CD4-positive, CD25-positive, alpha-beta regulatory T cell (primary cell): ENCODE results near the gene ADGRL1. TPM values are rescaled to one million over a fixed set of nuclear protein-coding genes. Genes with fewer than 3 reads are reported as not detected.
"Not testable (repeated sequence)": the region's sequence is repeated elsewhere in the genome, so short reads cannot be mapped to it uniquely, and the experiment has no call there.

ENCODE experiments used
- ATAC-seq, 2 donors: fragments of 150-1000 bp; cut with Tn5 transposase; one replicate each; pipeline ENCODE4 v1.10.0; 2021; ENCODE audit warnings: low read depth in 2 of 2, moderate number of reproducible peaks in 2 of 2, moderate library complexity in 1 of 2
- DNase-seq, 3 donors: peaks; one replicate each; pipeline versions ENCODE4 v3.0.0 to v3.0.0-alpha.2; 2012 to 2022; ENCODE audit warnings: mixed read lengths in 1 of 3
- H3K27ac ChIP-seq: one replicate; pipeline ENCODE4 v1.7.0; 2013; ENCODE audit warnings: mild to moderate bottlenecking, low read length; ENCODE audit not compliant: insufficient read depth, poor library complexity, severe bottlenecking
- H3K27me3 ChIP-seq: one replicate; pipeline ENCODE4 v1.7.0; 2013; ENCODE audit warnings: low read length; ENCODE audit not compliant: control insufficient read depth, insufficient read depth
- H3K36me3 ChIP-seq: one replicate; pipeline ENCODE4 v1.7.0; 2013; ENCODE audit warnings: mild to moderate bottlenecking, low read length, moderate library complexity; ENCODE audit not compliant: control insufficient read depth, insufficient read depth
- H3K4me1 ChIP-seq: 2 replicates; pipeline ENCODE4 v1.7.0; 2013; ENCODE audit warnings: mild to moderate bottlenecking, low read length; ENCODE audit not compliant: insufficient read depth, control insufficient read depth, poor library complexity, severe bottlenecking
- H3K4me3 ChIP-seq: one replicate; pipeline ENCODE4 v1.7.0; 2013; ENCODE audit warnings: low read depth, mild to moderate bottlenecking, low read length, moderate library complexity
- H3K9me3 ChIP-seq, 2 experiments: 1 replicate in 1 of 2; 2 replicates in 1 of 2; pipeline ENCODE4 v1.7.0; 2013; ENCODE audit warnings: low read length in 2 of 2, mild to moderate bottlenecking in 1 of 2, moderate library complexity in 1 of 2; ENCODE audit not compliant: control insufficient read depth in 2 of 2
- H3K27ac Mint-ChIP-seq, 3 donors: one replicate each; pipeline ENCODE4 v1.8.0; 2020 to 2022; ENCODE audit warnings: mild to moderate bottlenecking in 3 of 3, mixed read lengths in 3 of 3, moderate library complexity in 2 of 3
- H3K27me3 Mint-ChIP-seq: one replicate; pipeline ENCODE4 v1.8.0; 2022; ENCODE audit warnings: mild to moderate bottlenecking, mixed read lengths
- H3K36me3 Mint-ChIP-seq: one replicate; pipeline ENCODE4 v1.8.0; 2020; ENCODE audit warnings: mixed read lengths
- H3K4me1 Mint-ChIP-seq, 4 donors: one replicate each; pipeline ENCODE4 v1.8.0; 2020 to 2022; ENCODE audit warnings: mixed read lengths in 4 of 4, mild to moderate bottlenecking in 1 of 4
- H3K4me3 Mint-ChIP-seq, 4 donors: one replicate each; pipeline ENCODE4 v1.8.0; 2020 to 2022; ENCODE audit warnings: mild to moderate bottlenecking in 4 of 4, mixed read lengths in 4 of 4, moderate library complexity in 3 of 4
- H3K9me3 Mint-ChIP-seq, 7 donors: one replicate each; pipeline ENCODE4 v1.8.0; 2020 to 2022; ENCODE audit warnings: mixed read lengths in 7 of 7, mild to moderate bottlenecking in 3 of 7, moderate library complexity in 2 of 7
- polyA plus RNA-seq, 4 donors: library from polyadenylated mRNA; unstranded; fragments of 300-500 nt; fragmentation: Illumina TruSeq; gene quantifications; one replicate each; pipeline ENCODE4 v1.2.3, GENCODE V29; 2021
- total RNA-seq: library from RNA; stranded (reverse); gene quantifications from one replicate; pipeline ENCODE4 v1.2.3, GENCODE V29; 2022

The ADGRL1 gene
- total and polyA plus RNA-seq, 5 donors from 2014 or later = 0.21 to 8.2 (median 0.34) TPM; not detected in 1

DNA sequence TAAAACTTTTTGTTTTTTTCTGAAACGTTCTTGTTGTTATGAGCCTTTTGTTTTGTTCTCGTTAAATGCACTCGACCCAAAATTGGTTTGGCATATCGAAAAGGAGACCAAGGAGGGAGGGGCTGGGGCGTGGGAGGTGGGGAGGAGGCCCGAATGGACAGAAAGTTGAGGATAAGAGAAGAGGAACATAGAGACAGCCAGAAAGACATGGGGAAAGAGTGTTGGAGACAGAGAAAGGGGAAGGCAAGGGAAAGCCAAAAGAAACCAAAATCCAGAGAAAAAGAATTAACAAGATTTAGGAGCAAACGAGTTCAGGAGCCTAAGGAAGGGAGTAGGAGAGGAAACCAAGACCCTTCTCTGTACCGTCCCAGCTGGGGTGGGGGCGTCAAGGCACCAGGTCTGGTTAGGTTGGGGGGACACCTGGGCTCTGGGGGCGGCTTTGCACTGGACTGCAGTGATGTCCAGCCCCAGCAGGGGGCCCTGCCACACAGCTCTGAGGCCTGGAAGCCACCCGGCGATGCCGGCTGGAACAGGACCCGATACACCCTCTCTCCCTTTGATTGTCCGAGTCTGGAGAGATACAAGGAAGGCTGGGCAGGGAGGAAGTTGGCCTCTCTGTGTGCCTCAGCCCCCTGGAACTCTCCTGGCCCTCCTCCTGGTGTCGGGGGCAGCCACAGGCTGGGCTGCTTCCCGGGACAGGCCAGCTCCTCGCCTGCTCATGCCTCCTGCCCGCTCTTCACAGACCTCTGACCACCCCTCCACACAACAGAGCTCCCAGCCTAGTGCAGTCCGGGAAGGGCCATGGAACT lies 58.0 kb downstream of the ADGRL1 start:
- ATAC-seq = peak; percentile 53 to 54
- H3K4me3 ChIP-seq = peak overlapping the region; percentile 3
- peak overlapping the region; percentile 90 for H3K27ac ChIP-seq
- no peaks in the 10 kb centered on the region for H3K27me3 ChIP-seq
- no peaks in the 10 kb centered on the region for H3K36me3 ChIP-seq
- peaks cover 32% of the 10 kb centered on the region for H3K4me1 ChIP-seq
- DNase-seq = peak; percentile 40 to 70 (median 42)
- Mint-ChIP-seq H3K4me3 (peak overlapping the region; percentile 67 to 88 (median 82)), H3K9me3 (no peaks in the 10 kb centered on the region), H3K27me3 (no peaks in the 10 kb centered on the region), H3K4me1 (peaks cover 0 to 47% (median 18%) of the 10 kb centered on the region in 4 donors), H3K36me3 (peaks cover 8% of the 10 kb centered on the region), H3K27ac (peak overlapping the region; percentile 93 to 99 (median 99))
- no peaks in the 10 kb centered on the region for H3K9me3 ChIP-seq

DNA sequence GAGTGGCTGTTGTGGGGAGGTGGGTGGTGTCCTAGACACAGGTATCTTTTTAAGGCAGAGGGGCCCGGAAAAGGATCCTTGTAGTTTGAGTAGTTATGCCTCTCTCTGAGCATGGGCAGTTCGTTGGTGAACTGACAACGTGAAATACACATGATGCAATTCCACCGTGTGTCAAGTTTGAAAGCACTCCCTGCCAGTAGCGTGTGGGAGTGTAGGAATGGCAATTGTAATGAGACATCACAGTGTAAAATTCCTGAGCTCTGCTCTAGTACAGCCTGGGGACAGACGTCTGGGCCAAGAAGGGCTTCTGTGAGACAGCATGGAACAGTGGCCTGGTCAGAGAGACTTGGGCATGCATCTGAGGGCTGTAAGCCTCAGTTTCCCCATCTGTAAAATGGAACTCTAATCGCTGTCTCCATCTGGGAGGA lies 59.2 kb downstream of the ADGRL1 start:
- ATAC-seq (no peak), DNase-seq (no peak)
- peaks cover 10% of the 10 kb centered on the region for H3K36me3 Mint-ChIP-seq
- H3K4me1 Mint-ChIP-seq = peaks cover 0 to 55% (median 25%) of the 10 kb centered on the region in 4 donors
- Histone ChIP-seq H3K27me3 (no peaks in the 10 kb centered on the region), H3K4me1 (peaks cover 32% of the 10 kb centered on the region), H3K4me3 (no peak overlapping the region), H3K9me3 (no peaks in the 10 kb centered on the region), H3K27ac (no peak overlapping the region), H3K36me3 (no peaks in the 10 kb centered on the region)
- H3K4me3 Mint-ChIP-seq = peak overlapping the region in 2 of 4 donors; percentile 14 to 40
- H3K27ac Mint-ChIP-seq = peak overlapping the region; percentile 51 to 93 (median 68)
- no peaks in the 10 kb centered on the region for H3K27me3 Mint-ChIP-seq
- H3K9me3 Mint-ChIP-seq = no peaks in the 10 kb centered on the region

DNA sequence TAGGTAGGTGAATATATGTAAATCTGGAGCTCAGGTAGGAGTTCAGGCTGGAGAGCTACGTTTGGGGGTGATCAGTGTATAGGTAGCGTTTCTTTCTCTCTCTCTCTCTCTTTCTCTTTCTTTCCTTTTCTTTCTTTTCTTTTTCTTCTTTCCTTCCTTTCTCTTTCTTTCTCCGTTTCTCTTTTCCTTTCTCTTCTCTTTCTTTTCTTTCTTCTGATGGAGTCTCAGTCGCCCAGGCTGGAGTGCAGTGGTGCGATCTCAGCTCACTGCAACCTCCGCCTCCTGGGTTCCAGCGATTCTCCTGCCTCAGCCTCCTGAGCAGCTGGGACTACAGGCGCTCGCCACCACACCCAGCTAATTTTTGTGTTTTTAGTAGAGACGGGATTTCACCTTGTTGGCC lies 59.8 kb downstream of the ADGRL1 start:
- peak overlapping the region in 2 of 3 donors; percentile 8 to 83 for H3K27ac Mint-ChIP-seq

DNA sequence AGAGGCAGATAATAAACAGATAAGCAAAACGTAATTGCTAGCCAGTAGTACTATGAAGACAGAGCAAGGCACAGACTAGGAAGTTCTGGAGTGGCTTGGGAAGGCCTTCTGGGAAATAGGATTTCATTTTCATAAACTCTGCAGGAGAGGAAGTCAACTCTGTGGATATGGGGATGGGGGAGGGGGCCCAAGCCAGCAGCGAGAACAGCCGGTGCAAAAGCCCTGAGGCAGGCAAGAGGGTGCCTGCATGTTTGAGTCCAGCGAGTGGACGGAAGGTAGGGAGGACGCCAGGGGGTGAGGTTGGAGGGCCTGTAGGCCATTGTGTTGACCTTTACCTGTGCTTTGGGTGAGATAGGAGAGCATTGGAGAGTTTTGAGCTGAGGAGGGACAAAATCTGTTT lies 60.6 kb downstream of the ADGRL1 start:
- no peak for ATAC-seq
- peak overlapping the region in 1 of 4 donors; percentile 14 for H3K4me3 Mint-ChIP-seq
- Histone ChIP-seq H3K4me1 (peaks cover 28% of the 10 kb centered on the region), H3K36me3 (no peaks in the 10 kb centered on the region), H3K9me3 (no peaks in the 10 kb centered on the region), H3K4me3 (no peak overlapping the region), H3K27me3 (no peaks in the 10 kb centered on the region), H3K27ac (no peak overlapping the region)
- H3K9me3 Mint-ChIP-seq = no peaks in the 10 kb centered on the region
- H3K36me3 Mint-ChIP-seq = peaks cover 10% of the 10 kb centered on the region
- no peaks in the 10 kb centered on the region for H3K27me3 Mint-ChIP-seq
- no peak for DNase-seq
- peaks cover 0 to 57% (median 27%) of the 10 kb centered on the region in 4 donors for H3K4me1 Mint-ChIP-seq
- peak overlapping the region in 2 of 3 donors; percentile 71 to 81 for H3K27ac Mint-ChIP-seq

More for the DNA sequence above, 59.8 kb downstream of the ADGRL1 start:
- Mint-ChIP-seq H3K4me3 (peak overlapping the region in 1 of 4 donors; percentile 14), H3K4me1 (peaks cover 0 to 56% (median 25%) of the 10 kb centered on the region in 4 donors)
- not testable (repeated sequence) for H3K27ac ChIP-seq, ATAC-seq, DNase-seq, H3K27me3 ChIP-seq, H3K36me3 ChIP-seq, H3K9me3 ChIP-seq, H3K36me3 Mint-ChIP-seq, H3K4me3 ChIP-seq, H3K9me3 Mint-ChIP-seq, H3K27me3 Mint-ChIP-seq
- peaks cover 32% of the 10 kb centered on the region for H3K4me1 ChIP-seq

DNA sequence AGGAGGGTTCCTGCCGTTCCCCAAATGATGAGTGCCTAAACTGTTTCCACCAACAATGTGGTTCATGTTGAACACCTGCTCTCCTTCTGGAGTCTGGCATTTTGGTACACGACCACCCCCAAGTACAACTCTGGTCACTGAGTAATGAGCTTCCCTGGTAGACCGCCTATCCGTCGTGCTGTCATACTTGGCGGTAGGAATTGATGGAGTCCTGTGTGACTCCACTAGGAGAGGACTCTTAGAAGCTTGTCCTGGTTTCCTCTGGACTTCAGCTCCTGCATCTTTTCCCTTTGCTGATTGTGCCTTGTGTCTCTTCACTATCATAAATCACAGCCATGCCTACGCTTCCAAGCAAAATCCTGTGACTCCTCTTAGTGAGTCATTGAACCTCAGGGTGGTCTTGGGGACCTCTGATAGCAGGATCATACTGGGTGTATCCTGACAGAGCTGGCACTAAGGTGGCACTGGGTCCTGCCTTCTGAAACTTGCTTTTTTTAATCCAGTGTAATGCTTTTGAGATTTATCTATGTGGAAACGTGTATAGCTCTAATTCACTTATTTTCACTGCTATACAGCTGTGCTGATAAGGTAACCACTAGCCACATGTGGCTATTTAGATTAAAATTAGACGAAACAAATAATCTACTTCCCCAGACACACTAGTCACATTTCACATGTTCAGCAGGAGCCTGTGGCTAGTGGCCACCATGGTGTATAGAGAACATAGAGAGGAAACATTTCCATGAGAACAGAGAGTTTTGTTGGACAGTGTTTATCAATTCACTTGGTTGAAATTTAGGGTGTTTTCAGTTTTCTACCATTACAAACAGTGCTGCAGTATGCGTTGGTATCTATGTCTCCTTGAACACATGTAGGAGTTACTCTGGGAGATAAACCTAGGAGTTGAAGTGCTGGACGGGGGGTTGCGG lies 63.4 kb downstream of the ADGRL1 start:
- H3K36me3 Mint-ChIP-seq = peaks cover 13% of the 10 kb centered on the region
- peak overlapping the region in 1 of 3 donors; percentile 68 for H3K27ac Mint-ChIP-seq
- H3K36me3 ChIP-seq = peaks cover 7% of the 10 kb centered on the region
- DNase-seq (no peak), ATAC-seq (no peak)
- H3K27me3 Mint-ChIP-seq = no peaks in the 10 kb centered on the region
- no peaks in the 10 kb centered on the region for H3K9me3 Mint-ChIP-seq
- no peak overlapping the region for H3K27ac ChIP-seq
- no peaks in the 10 kb centered on the region for H3K27me3 ChIP-seq
- peaks cover 6 to 44% (median 30%) of the 10 kb centered on the region in 4 donors for H3K4me1 Mint-ChIP-seq
- peaks cover 12% of the 10 kb centered on the region for H3K4me1 ChIP-seq
- H3K4me3 Mint-ChIP-seq = peak overlapping the region in 2 of 4 donors; percentile 8 to 32
- H3K9me3 ChIP-seq = no peaks in the 10 kb centered on the region
- H3K4me3 ChIP-seq = no peak overlapping the region

DNA sequence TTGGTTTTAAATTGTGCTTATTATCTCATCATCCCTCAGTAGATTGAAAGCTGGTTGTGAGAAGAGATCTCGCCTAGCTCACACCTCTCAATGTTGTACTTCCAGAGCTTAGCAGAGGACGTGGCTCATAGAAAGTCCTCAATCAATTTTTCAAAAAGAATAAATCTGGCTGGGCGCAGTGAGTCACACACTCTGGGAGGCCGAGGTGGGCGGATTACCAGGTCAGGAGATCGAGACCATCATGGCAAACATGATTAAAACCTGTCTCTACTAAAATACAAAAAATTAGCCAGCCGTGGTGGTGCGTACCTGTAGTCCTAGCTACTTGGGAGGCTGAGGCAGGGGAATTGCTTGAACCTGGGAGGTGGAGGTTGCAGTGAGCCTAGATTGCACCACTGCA lies 64.9 kb downstream of the ADGRL1 start:
- H3K27ac Mint-ChIP-seq = no peak overlapping the region
- H3K4me3 ChIP-seq = no peak overlapping the region
- ATAC-seq (no peak), DNase-seq (no peak)
- peaks cover 11 to 44% (median 33%) of the 10 kb centered on the region in 4 donors for H3K4me1 Mint-ChIP-seq
- H3K36me3 Mint-ChIP-seq = peaks cover 13% of the 10 kb centered on the region
- H3K4me3 Mint-ChIP-seq = peak overlapping the region in 1 of 4 donors; percentile 30
- no peak overlapping the region for H3K27ac ChIP-seq
- H3K9me3 Mint-ChIP-seq = no peaks in the 10 kb centered on the region
- H3K4me1 ChIP-seq = peaks cover 17% of the 10 kb centered on the region
- no peaks in the 10 kb centered on the region for H3K9me3 ChIP-seq
- H3K27me3 Mint-ChIP-seq = no peaks in the 10 kb centered on the region
- H3K36me3 ChIP-seq = peaks cover 7% of the 10 kb centered on the region
- H3K27me3 ChIP-seq = no peaks in the 10 kb centered on the region

DNA sequence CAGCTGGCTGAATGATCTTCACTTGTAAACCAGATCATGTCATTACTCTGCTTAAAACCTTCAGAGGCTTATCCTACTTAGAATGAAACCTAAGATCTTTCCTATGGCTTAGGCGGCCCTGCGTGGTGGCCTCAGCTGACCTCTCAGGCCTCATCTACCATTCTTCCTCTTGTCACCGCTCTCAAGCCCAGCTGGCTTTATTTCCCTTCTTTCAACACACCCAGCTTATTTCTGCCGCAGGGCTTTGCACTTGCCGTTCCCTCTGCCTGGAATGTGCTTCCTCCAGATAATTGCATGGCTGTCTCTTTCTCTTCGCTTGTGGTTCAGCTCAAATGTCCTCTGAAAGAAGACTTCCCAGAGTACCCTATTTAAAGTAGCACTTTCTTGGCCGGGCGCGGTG lies 66.0 kb downstream of the ADGRL1 start:
- no peak for ATAC-seq
- Histone ChIP-seq H3K36me3 (peaks cover 7% of the 10 kb centered on the region), H3K27ac (no peak overlapping the region), H3K9me3 (no peaks in the 10 kb centered on the region), H3K27me3 (no peaks in the 10 kb centered on the region), H3K4me3 (no peak overlapping the region), H3K4me1 (peaks cover 26% of the 10 kb centered on the region)
- no peaks in the 10 kb centered on the region for H3K9me3 Mint-ChIP-seq
- H3K4me1 Mint-ChIP-seq = peaks cover 11 to 47% (median 25%) of the 10 kb centered on the region in 4 donors
- H3K4me3 Mint-ChIP-seq = peak overlapping the region in 3 of 4 donors; percentile 14 to 59 (median 51)
- peaks cover 11% of the 10 kb centered on the region for H3K36me3 Mint-ChIP-seq
- no peak for DNase-seq
- H3K27ac Mint-ChIP-seq = peak overlapping the region in 2 of 3 donors; percentile 64 to 65
- H3K27me3 Mint-ChIP-seq = no peaks in the 10 kb centered on the region
